PC-9 (cell line): Measurements from ENCODE around the gene ADGRE3. TPM values are rescaled to one million over a fixed set of nuclear protein-coding genes. Genes with fewer than 3 reads are reported as not detected.

Experiments used
- BruUV-seq: library from RNA; stranded (reverse); fragments of 400-500 nt; replicated peaks from 2 replicates; lab custom pipeline; 2021; lab: Mats Ljungman, UMichigan
- CTCF ChIA-PET: fragments of 300-600 bp; sonication (Branson Sonifier 250); formaldehyde crosslinking; loops from one replicate; lab custom pipeline; 2022; ENCODE audit warnings: antibody characterized with exemption; lab: Charles Lee
- POLR2A ChIA-PET: fragments of 300-600 bp; sonication (Branson Sonifier 250); formaldehyde crosslinking; loops from one replicate; lab custom pipeline; 2022; ENCODE audit warnings: antibody characterized with exemption; ENCODE audit not compliant: unreplicated experiment; lab: Charles Lee
- DNase-seq, 2 experiments: peaks; one replicate each; pipeline versions ENCODE4 v3.0.0 to v3.0.0-alpha.2; 2015 to 2022; ENCODE audit warnings: mixed read lengths in 1 of 2
- H2AFZ ChIP-seq: fragments of 200-600 bp; sonication (generic); 2 replicates; pipeline ENCODE4 v1.8.1; 2017; ENCODE audit warnings: antibody characterized with exemption
- H3F3A ChIP-seq: fragments of 200-600 bp; sonication (generic); 2 replicates; pipeline ENCODE4 v1.8.1; 2017; ENCODE audit warnings: antibody characterized with exemption, mild to moderate bottlenecking, low read depth; ENCODE audit not compliant: insufficient read depth
- H3K27ac ChIP-seq: fragments of 200-600 bp; sonication (generic); 2 replicates; pipeline ENCODE4 v1.6.1; 2016; ENCODE audit warnings: mixed run types
- H3K27me3 ChIP-seq: fragments of 200-600 bp; sonication (generic); 2 replicates; pipeline ENCODE4 v1.6.1; 2016; ENCODE audit warnings: low read depth, mixed run types; ENCODE audit not compliant: insufficient read depth
- H3K36me3 ChIP-seq: fragments of 200-600 bp; sonication (generic); 2 replicates; pipeline ENCODE4 v1.6.1; 2016; ENCODE audit warnings: low read depth, mixed run types
- H3K4me1 ChIP-seq: fragments of 200-600 bp; sonication (generic); replicated peaks from 2 replicates; pipeline ENCODE4 v1.6.1; 2016; ENCODE audit warnings: mixed run types; ENCODE audit not compliant: insufficient read depth
- H3K4me2 ChIP-seq: fragments of 200-600 bp; sonication (generic); 2 replicates; pipeline ENCODE4 v1.6.1; 2017; ENCODE audit warnings: mixed run types
- H3K4me3 ChIP-seq: fragments of 200-600 bp; sonication (generic); 2 replicates; pipeline ENCODE4 v1.6.1; 2016; ENCODE audit warnings: mixed run types
- H3K79me2 ChIP-seq: fragments of 200-600 bp; sonication (generic); 2 replicates; pipeline ENCODE4 v1.6.1; 2017; ENCODE audit warnings: low read depth, mixed run types
- H3K9me2 ChIP-seq: fragments of 200-600 bp; sonication (generic); 2 replicates; pipeline ENCODE4 v1.8.1; 2017; ENCODE audit warnings: mild to moderate bottlenecking; ENCODE audit not compliant: insufficient read depth
- H3K9me3 ChIP-seq: fragments of 200-600 bp; sonication (generic); 2 replicates; pipeline ENCODE4 v1.8.1; 2016; ENCODE audit warnings: low read depth; ENCODE audit not compliant: insufficient read depth
- H4K20me1 ChIP-seq: fragments of 200-600 bp; sonication (generic); 2 replicates; pipeline ENCODE4 v1.8.1; 2017; ENCODE audit not compliant: insufficient read depth
- CTCF ChIP-seq: fragments of 200-600 bp; sonication (generic); conservative IDR thresholded peaks from 2 replicates; pipeline ENCODE4 v1.6.1; 2017; ENCODE audit warnings: mixed run types, antibody characterized with exemption, mild to moderate bottlenecking, moderate library complexity
- EZH2 ChIP-seq: fragments of 200-600 bp; sonication (generic); IDR thresholded peaks from 2 replicates; pipeline ENCODE4 v1.8.0; 2017; ENCODE audit warnings: antibody characterized with exemption, low read depth
- intact Hi-C: fragments of 100-400 bp; cut with micrococcal nuclease; formaldehyde crosslinking; loops from one replicate; pipeline ENCODE4 v1.10.0; 2022; ENCODE audit not compliant: unreplicated experiment
- total RNA-seq: library from RNA; stranded (reverse); gene quantifications from 2 replicates; pipeline ENCODE4 v1.2.3, GENCODE V29; 2021

Gene ADGRE3
- total RNA-seq, 1 experiment from 2014 or later = not detected

GRCh38 chr19:14718522-14719116 lies 44.0 kb upstream of the ADGRE3 start:
- ChIA-PET POLR2A (no interaction called here), CTCF (no interaction called here)
- peaks cover 45% of the 10 kb centered on the region for H3K9me3 ChIP-seq
- no TSS peak for BruUV-seq
- no peaks in the 10 kb centered on the region; the same call in 1 of the 2 replicates for H3K27me3 ChIP-seq
- no peak overlapping the region for H2AFZ ChIP-seq
- no peak overlapping the region for H3K4me3 ChIP-seq
- intact Hi-C loops = no loop called here
- no peaks in the 10 kb centered on the region for H4K20me1 ChIP-seq
- no peak for DNase-seq
- TF ChIP-seq EZH2 (no peak), CTCF (no peak)
- no peaks in the 10 kb centered on the region for H3K79me2 ChIP-seq
- no peaks in the 10 kb centered on the region for H3K4me1 ChIP-seq
- no peaks in the 10 kb centered on the region for H3F3A ChIP-seq
- no peaks in the 10 kb centered on the region for H3K9me2 ChIP-seq
- peaks cover 13% of the 10 kb centered on the region; the same call in 1 of the 2 replicates for H3K36me3 ChIP-seq
- no peak overlapping the region for H3K4me2 ChIP-seq
- no peak overlapping the region for H3K27ac ChIP-seq

DNA sequence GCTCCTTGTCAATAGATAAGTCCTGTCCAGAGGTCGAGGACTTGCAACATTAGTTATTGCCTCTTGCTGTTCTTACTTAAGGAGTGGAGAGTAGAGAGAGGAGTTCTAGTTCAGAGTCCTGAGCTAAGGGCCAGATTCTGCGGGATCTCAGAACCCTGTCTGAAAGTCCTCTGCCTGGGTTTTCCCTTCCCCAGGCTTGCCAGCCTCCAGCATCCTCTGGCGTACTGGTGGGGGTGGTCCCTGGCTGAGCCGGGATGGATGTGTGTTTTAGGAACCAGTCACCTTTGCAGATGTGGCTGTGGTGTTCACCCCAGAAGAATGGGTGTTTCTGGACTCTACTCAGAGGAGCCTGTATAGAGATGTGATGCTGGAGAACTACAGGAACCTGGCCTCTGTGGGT lies 41.2 kb upstream of the ADGRE3 start:
- peaks cover 13% of the 10 kb centered on the region; the same call in 1 of the 2 replicates for H3K36me3 ChIP-seq
- no peaks in the 10 kb centered on the region for H3K27me3 ChIP-seq
- no peak overlapping the region for H3K4me2 ChIP-seq
- peaks cover 29% of the 10 kb centered on the region; the same call in 1 of the 2 replicates for H3K9me3 ChIP-seq
- H4K20me1 ChIP-seq = no peaks in the 10 kb centered on the region
- ChIA-PET POLR2A (no interaction called here), CTCF (no interaction called here)
- H3K4me1 ChIP-seq = no peaks in the 10 kb centered on the region
- TF ChIP-seq EZH2 (no peak), CTCF (no peak)
- intact Hi-C loops = no loop called here
- H3K79me2 ChIP-seq = no peaks in the 10 kb centered on the region
- no TSS peak for BruUV-seq
- no peak for DNase-seq
- H2AFZ ChIP-seq = no peak overlapping the region
- no peak overlapping the region for H3K4me3 ChIP-seq
- no peak overlapping the region for H3K27ac ChIP-seq
- no peaks in the 10 kb centered on the region for H3F3A ChIP-seq
- no peaks in the 10 kb centered on the region for H3K9me2 ChIP-seq

DNA sequence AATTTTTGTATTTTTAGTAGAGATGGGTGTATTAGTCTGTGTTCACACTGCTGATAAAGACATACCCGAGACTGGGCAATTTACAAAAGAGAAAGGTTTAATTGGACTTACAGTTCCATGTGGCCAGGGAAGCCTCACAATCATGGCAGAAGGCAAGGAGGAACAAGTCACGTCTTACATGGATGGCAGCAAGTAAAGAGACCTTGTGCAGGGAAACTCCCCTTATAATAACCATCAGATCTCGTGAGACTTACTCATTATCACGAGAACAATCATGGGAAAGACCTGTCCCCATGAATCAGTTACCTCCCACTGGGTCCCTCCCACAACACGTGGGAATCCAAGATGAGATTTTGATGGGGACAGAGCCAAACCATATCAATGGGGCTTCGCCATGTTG lies 29.8 kb upstream of the ADGRE3 start:
- Histone ChIP-seq H3K36me3 (0 out of 2 replicates have a peak, but pooled peaks cover 9% of the 10 kb centered on the region), H3F3A (no peaks in the 10 kb centered on the region), H4K20me1 (no peaks in the 10 kb centered on the region), H3K27ac (no peak overlapping the region), H3K9me3 (no peaks in the 10 kb centered on the region), H3K27me3 (no peaks in the 10 kb centered on the region), H3K79me2 (no peaks in the 10 kb centered on the region), H2AFZ (no peak overlapping the region), H3K9me2 (no peaks in the 10 kb centered on the region), H3K4me3 (no peak overlapping the region), H3K4me1 (no peaks in the 10 kb centered on the region), H3K4me2 (no peak overlapping the region)
- POLR2A ChIA-PET = no interaction called here
- no TSS peak for BruUV-seq
- CTCF ChIA-PET = no interaction called here
- no peak for TF ChIP-seq CTCF
- no peak for TF ChIP-seq EZH2
- DNase-seq = no peak
- intact Hi-C loops = no loop called here
